Cerebellar nuclear complex (tissue), 1 donor: ENCODE measurements around the gene AFTPH.

Experiments
- DNase-seq, 2 experiments: peaks; one replicate each; lab custom pipeline; 2025; lab: John Stamatoyannopoulos, UW

Gene AFTPH

DNA sequence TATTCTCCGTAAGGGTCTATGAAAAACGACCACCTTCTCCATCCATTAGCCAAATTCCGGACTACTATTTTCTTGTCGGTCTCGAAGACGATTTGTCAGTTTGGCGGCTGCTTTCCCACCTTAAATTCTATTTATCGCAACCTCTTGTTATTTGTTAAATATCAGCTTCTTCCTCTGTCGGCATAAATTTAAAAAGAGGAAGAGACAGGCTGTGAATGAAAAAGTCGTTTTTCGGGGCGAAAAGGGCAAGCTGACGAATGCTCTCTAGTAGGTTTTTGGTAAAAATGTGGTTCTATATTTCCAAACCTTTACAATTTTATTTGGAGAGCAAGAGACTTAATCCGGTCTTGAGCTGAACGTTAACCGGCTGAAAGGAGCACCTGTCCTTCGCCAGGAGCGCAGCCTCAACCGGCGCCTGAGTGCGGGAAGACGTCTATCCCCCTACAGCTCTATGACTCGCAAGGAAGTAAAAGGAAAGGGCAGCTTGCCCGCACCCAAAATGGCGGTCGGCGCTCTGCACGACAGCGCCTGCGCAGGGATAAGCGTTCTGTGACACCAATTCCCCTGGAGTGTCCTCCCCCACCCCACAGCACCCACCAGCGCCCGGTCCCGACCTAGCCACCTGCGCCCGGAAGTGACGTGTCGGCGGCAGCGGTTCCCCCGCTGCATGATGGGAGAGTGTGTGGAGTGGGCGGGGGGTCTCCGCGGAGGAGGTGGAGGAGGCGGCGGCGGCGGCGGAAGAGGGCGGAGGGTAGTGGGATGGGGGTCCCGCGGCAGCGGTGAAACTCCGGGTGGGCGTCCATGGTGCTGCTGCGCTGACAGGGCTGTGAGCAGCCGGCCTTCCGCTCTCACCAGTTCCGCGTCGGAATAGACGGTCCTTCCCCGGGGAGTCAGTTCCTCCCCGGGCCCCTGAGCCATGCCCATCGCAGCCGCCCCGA lies at the start of gene AFTPH:
Gene AFTPH (plus strand): TSS at position 663 of the 938 bp plus-strand sequence. CDS start 27,147 bp downstream, outside the sequence.
- DNase-seq, result peak; percentile 91 to 95

- DNase-seq, result no peak
Measured at GRCh38 chr2:64474636-64475035, 49.5 kb upstream of the AFTPH start.

DNA sequence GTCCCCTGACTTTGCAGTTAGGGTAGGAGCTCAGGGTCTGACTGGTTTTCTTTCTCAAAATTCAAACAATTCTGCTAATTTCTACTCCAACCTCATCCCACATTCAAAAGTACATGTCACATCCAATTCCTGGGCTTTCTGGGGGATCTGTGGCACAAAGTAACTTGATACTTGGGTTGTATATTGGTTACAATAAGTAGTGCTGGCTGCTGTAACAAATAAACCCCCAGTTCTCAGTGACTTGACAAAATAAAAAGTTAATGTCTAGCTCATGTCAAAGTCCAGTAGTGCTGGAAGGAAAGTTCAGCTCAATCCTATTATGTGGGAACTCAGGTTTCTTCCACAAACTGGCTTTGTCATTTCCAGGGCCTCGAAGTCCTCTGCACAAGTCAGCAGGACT lies 47.1 kb upstream of the AFTPH start:
- DNase-seq, result no peak

GRCh38 chr2:64477979-64478378 lies 46.1 kb upstream of the AFTPH start:
- no peak for DNase-seq

DNA sequence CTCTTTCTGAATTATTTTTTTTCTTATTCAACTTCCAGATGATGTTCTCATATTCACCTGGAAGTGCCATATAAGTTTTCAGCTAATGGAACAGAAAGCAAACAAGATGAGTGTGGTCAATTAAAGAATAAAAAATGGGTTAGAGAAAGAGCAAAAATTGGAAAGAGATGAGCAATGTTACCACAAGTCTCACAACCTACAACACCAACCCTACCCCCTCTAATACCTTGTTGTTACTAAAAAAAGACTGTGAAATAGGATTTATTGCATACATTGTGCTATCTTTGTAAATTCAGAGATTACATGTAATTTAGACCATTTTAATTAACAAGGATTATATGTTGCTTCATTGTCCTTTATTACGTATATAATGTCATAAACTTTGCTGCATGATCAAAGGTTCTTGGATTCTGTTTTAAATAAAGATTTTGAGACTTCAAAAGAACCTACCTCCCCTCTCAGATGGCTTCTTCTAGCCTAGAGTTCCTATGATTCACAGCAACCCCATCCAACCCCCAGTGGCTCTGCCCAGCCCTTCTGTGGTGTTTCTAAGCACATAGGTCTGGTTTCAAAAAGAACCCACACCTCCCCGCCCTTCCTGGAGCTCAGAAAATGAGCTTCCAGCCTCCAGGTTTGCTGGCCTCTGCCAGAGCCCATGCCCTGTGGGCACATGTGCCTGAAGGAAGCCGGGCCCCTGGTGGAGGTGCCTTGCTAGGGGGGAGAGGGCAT lies 45.5 kb upstream of the AFTPH start:
- no peak for DNase-seq

- no peak for DNase-seq
Measured at GRCh38 chr2:64479259-64480117, 44.6 kb upstream of the AFTPH start.

DNA sequence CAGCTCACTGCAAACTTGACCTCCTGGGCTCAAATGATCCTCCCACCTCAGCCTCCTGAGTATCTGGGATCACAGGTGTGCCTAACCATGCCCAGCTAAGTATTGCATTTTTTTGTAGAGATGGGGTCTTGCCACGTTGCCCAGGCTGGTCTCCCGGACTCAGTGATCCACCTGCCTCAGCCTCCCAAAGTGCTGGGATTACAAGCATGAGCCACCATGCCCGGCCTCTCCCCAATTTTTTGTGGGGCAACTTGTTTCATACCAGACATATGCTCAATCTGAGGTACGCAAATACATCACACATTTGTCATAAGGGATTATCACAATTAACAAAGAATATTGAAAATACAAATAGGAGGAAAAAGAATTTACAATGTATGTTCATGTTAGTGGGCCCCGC lies 42.5 kb upstream of the AFTPH start:
- no peak for DNase-seq

GRCh38 chr2:64482243-64482642 lies 41.9 kb upstream of the AFTPH start:
- no peak for DNase-seq

GRCh38 chr2:64482765-64483504 lies 41.2 kb upstream of the AFTPH start:
- DNase-seq, result no peak

- no peak for DNase-seq
Measured at GRCh38 chr2:64485331-64485730, 38.8 kb upstream of the AFTPH start.

DNA sequence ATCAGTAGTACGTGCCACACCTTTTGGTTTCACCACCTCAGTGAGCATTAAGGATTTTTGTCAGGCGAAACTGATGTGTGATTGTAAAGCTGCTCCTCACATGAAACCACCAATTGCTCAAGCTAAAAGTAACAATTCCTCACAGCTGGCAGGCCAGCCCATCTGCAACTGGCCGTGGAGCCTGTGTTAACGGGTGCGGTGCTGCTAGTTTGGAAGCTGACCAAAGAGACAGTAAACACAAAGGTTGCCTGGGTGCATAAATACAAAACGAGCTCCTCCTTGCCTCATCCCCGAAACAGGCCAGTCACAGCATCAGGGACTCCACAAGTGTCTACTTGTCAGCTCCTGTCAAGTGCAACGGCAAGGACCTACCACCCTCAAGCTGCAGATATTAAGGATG lies 38.2 kb upstream of the AFTPH start:
- DNase-seq, result no peak

GRCh38 chr2:64487256-64488049 lies 36.7 kb upstream of the AFTPH start:
- no peak for DNase-seq

GRCh38 chr2:64488050-64488974 lies 35.8 kb upstream of the AFTPH start:
- no peak for DNase-seq

GRCh38 chr2:64489081-64489751 lies 34.9 kb upstream of the AFTPH start:
- DNase-seq, result no peak

GRCh38 chr2:64491426-64491825 lies 32.7 kb upstream of the AFTPH start:
- DNase-seq, result no peak

GRCh38 chr2:64492272-64492671 lies 31.9 kb upstream of the AFTPH start:
- no peak for DNase-seq

GRCh38 chr2:64492821-64493220 lies 31.3 kb upstream of the AFTPH start:
- DNase-seq, result no peak

DNA sequence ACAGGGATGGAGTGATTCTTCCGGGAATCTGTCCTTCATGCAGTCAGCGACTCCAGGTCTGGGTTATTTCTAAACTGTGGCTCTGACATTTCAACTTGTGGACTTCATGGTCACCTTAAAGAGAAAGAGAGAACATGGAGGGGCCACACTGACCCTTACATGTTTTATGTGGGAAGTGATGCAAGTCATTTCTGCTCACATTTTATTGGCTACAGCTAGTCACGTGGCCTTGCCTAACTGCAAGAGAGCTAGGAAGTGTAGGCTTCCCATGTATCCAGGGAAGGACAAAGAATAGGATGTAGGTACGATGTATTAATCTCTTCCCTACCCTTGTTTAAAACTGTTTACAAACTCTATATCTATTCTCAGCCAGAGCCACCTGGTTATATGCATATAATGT lies 30.3 kb upstream of the AFTPH start:
- DNase-seq, result no peak

GRCh38 chr2:64498438-64498837 lies 25.7 kb upstream of the AFTPH start:
- DNase-seq, result no peak
